A549 (cell line): ENCODE results near the gene MRPL34. TPM values are rescaled to one million over a fixed set of nuclear protein-coding genes. Genes with fewer than 3 reads are reported as not detected.
A peak's percentile ranks its signal among the peaks of the same experiment; 100 is the strongest.

Experiments used
- ATOH8 ChIP-seq: fragments of 250-450 bp; sonication (Bioruptor Pico); IDR thresholded peaks from 2 replicates; pipeline ENCODE4 v1.5.0; 2020; ENCODE audit warnings: low read depth, mild to moderate bottlenecking, moderate library complexity
- BCL3 ChIP-seq: fragments of >200 bp; sonication (Bioruptor Twin); formaldehyde crosslinking; IDR thresholded peaks from 3 replicates; pipeline ENCODE4 v1.6.1; 2016
- CBX8 ChIP-seq: fragments of 200-600 bp; sonication (generic); IDR thresholded peaks from 2 replicates; pipeline ENCODE4 v1.6.1; 2016
- CTCF ChIP-seq: fragments of >200 bp; sonication (Bioruptor Twin); formaldehyde crosslinking; IDR thresholded peaks from 3 replicates; pipeline ENCODE4 v1.5.1; 2016
- ELK1 ChIP-seq: fragments of 150-350 bp; IDR thresholded peaks from 2 replicates; pipeline ENCODE4 v1.6.1; 2014; ENCODE audit warnings: low read depth, mild to moderate bottlenecking, low read length
- ESRRA ChIP-seq: fragments of 150-350 bp; IDR thresholded peaks from 2 replicates; pipeline ENCODE4 v1.6.1; 2014; ENCODE audit warnings: mild to moderate bottlenecking, low read length, borderline replicate concordance
- FOSL2 ChIP-seq, 2 experiments: fragments of 450-650 bp in 1 of 2; fragments of >200 bp in 1 of 2; sonication (Bioruptor Twin) in 1 of 2; formaldehyde crosslinking; IDR thresholded peaks; 2 replicates each; pipeline versions ENCODE4 v1.5.0 to v1.6.1; 2016 to 2020; ENCODE audit warnings: mild to moderate bottlenecking in 1 of 2, moderate library complexity in 1 of 2
- FOXS1 ChIP-seq: fragments of 250-450 bp; sonication (Bioruptor Pico); IDR thresholded peaks from 2 replicates; pipeline ENCODE4 v1.5.0; 2020; ENCODE audit warnings: mild to moderate bottlenecking, moderate library complexity
- HEYL ChIP-seq: fragments of 250-450 bp; sonication (Bioruptor Pico); IDR thresholded peaks from 2 replicates; pipeline ENCODE4 v1.8.0; 2021; ENCODE audit warnings: mild to moderate bottlenecking, moderate library complexity
- HMGXB4 ChIP-seq: fragments of 250-450 bp; sonication (Bioruptor Pico); IDR thresholded peaks from 2 replicates; pipeline ENCODE4 v1.5.0; 2021; ENCODE audit warnings: mild to moderate bottlenecking, moderate library complexity, borderline replicate concordance
- HOXA7 ChIP-seq: fragments of 250-450 bp; sonication (Bioruptor Pico); IDR thresholded peaks from 2 replicates; pipeline ENCODE4 v1.5.0; 2020; ENCODE audit warnings: mild to moderate bottlenecking, moderate library complexity
- HOXB5 ChIP-seq: fragments of 250-450 bp; sonication (Bioruptor Pico); IDR thresholded peaks from 2 replicates; pipeline ENCODE4 v1.5.0; 2020; ENCODE audit warnings: mild to moderate bottlenecking, moderate library complexity
- MAFK ChIP-seq: fragments of 450-650 bp; IDR thresholded peaks from 2 replicates; pipeline ENCODE4 v1.6.1; 2014; ENCODE audit not compliant: partially characterized antibody
- MAX ChIP-seq: IDR thresholded peaks from 2 replicates; pipeline ENCODE4 v1.6.1; 2012
- MAZ ChIP-seq: fragments of 150-350 bp; IDR thresholded peaks from 2 replicates; pipeline ENCODE4 v1.6.1; 2014; ENCODE audit warnings: antibody characterized with exemption, low read depth, low read length, borderline replicate concordance
- NFE2L2 ChIP-seq: fragments of 150-350 bp; conservative IDR thresholded peaks from 2 replicates; pipeline ENCODE4 v1.6.1; 2014; ENCODE audit warnings: low read length
- NR3C1 ChIP-seq: fragments of >200 bp; sonication (Bioruptor Twin); formaldehyde crosslinking; IDR thresholded peaks from 3 replicates; pipeline ENCODE4 v1.6.1; 2017
- PBX3 ChIP-seq: IDR thresholded peaks from 2 replicates; pipeline ENCODE4 v1.6.1; 2012
- POLR2AphosphoS2 ChIP-seq: conservative IDR thresholded peaks from 2 replicates; pipeline ENCODE4 v1.6.1; 2012; ENCODE audit warnings: low read length, improper control_type of control experiment, inconsistent platforms
- RCOR1 ChIP-seq: fragments of 150-350 bp; IDR thresholded peaks from 2 replicates; pipeline ENCODE4 v1.6.1; 2014; ENCODE audit warnings: antibody characterized with exemption, low read length, low read depth
- REST ChIP-seq: fragments of 200-600 bp; sonication (generic); IDR thresholded peaks from 2 replicates; pipeline ENCODE4 v1.6.1; 2016; ENCODE audit warnings: antibody characterized with exemption, mild to moderate bottlenecking, moderate library complexity
- RNF2 ChIP-seq: fragments of 200-600 bp; sonication (generic); IDR thresholded peaks from 2 replicates; pipeline ENCODE4 v1.6.1; 2016; ENCODE audit warnings: low read depth, mild to moderate bottlenecking, antibody characterized with exemption, moderate library complexity, borderline replicate concordance
- SMC3 ChIP-seq: fragments of >200 bp; sonication (Bioruptor Twin); formaldehyde crosslinking; IDR thresholded peaks from 3 replicates; pipeline ENCODE4 v1.6.1; 2018; ENCODE audit warnings: inconsistent platforms
- TP53 ChIP-seq: fragments of 250-450 bp; sonication (Bioruptor Pico); IDR thresholded peaks from 2 replicates; pipeline ENCODE4 v1.5.0; 2021; ENCODE audit warnings: mild to moderate bottlenecking, moderate library complexity
- USF2 ChIP-seq: fragments of 450-650 bp; IDR thresholded peaks from 2 replicates; pipeline ENCODE4 v1.6.1; 2014; ENCODE audit warnings: antibody characterized with exemption
- ZFP36 ChIP-seq: fragments of 450-650 bp; IDR thresholded peaks from 2 replicates; pipeline ENCODE4 v1.6.1; 2014; ENCODE audit warnings: borderline replicate concordance; ENCODE audit not compliant: partially characterized antibody
- ZNF302 ChIP-seq: fragments of 250-450 bp; sonication (Bioruptor Pico); IDR thresholded peaks from 2 replicates; pipeline ENCODE4 v1.9.0; 2021; ENCODE audit warnings: inconsistent platforms, mild to moderate bottlenecking, moderate library complexity
- ZSCAN20 ChIP-seq: fragments of 250-450 bp; sonication (Bioruptor Pico); IDR thresholded peaks from 2 replicates; pipeline ENCODE4 v1.8.0; 2022; ENCODE audit warnings: mild to moderate bottlenecking, moderate library complexity
- polyA plus RNA-seq, 4 experiments: library from polyadenylated mRNA; depleted of rRNA in 3 of 4; stranded (reverse); fragments of >200 nt; fragmentation: RNase III in 1 of 4; extraction: RNeasy Plus Mini Kit Qiagen cat#74134 plus additional on column Dnase treatment in 1 of 4; gene quantifications; 2 replicates in 3 of 4; 3 replicates in 1 of 4; pipeline ENCODE4 v1.2.3, GENCODE V29; 2011 to 2017

Gene MRPL34
- polyA plus RNA-seq, 2 of the 4 experiments (the other 2 are of a cell fraction) = 28.1 to 56.1 TPM

- TF ChIP-seq ATOH8 (CRISPR knock-in tag) (no peak), RNF2 (no peak), HOXA7 (CRISPR knock-in tag) (no peak), CBX8 (no peak), SMC3 (no peak), TP53 (CRISPR knock-in tag) (no peak), ZFP36 (peak; percentile 99), MAZ (no peak), NR3C1 (no peak), NFE2L2 (no peak), POLR2AphosphoS2 (no peak), USF2 (no peak), RCOR1 (no peak), ESRRA (no peak), ELK1 (no peak), FOXS1 (CRISPR knock-in tag) (no peak), HMGXB4 (CRISPR knock-in tag) (no peak), MAFK (no peak), PBX3 (no peak), HEYL (no peak), FOSL2 (IDR thresholded peaks at IDR 0.05) (no peak), FOSL2 (CRISPR knock-in tag; IDR thresholded peaks at IDR 0.05) (no peak), MAX (peak; percentile 92), HOXB5 (CRISPR knock-in tag) (no peak), REST (no peak), ZSCAN20 (CRISPR knock-in tag) (no peak), BCL3 (no peak), ZNF302 (CRISPR knock-in tag) (no peak), CTCF (no peak)
Observed at GRCh38 chr19:17336872-17337674, 31.4 kb downstream of the MRPL34 start, which contains the start of gene GTPBP3 (continued).
